ENCODE results near the gene CHST6. TPM values are rescaled to one million over a fixed set of nuclear protein-coding genes. Genes with fewer than 3 reads are reported as not detected.

Gene CHST6
- total and polyA plus RNA-seq, 10 of the 15 experiments (the other 5 are each of a cell fraction or from before 2014, with no cell fraction given): 0.14 to 2.5 (median 0.51) TPM

GRCh38 chr16:75486676-75487313, 8.4 kb downstream of the CHST6 start (continued):
- no peak for TF ChIP-seq SKIL (IDR thresholded peaks at IDR 0.05; ENCODE audit: low read depth, poor library complexity, severe bottlenecking)
- no peak for TF ChIP-seq ZBTB40 (IDR thresholded peaks at IDR 0.05; ENCODE audit: borderline replicate concordance)
- TF ChIP-seq HDGF (IDR thresholded peaks at IDR 0.05): no peak
- TF ChIP-seq CREB1 (IDR thresholded peaks at IDR 0.05; ENCODE audit: low read depth): no peak
- TF ChIP-seq PBX3 (IDR thresholded peaks at IDR 0.05; ENCODE audit: insufficient replicate concordance, low read depth, low read length): no peak
- no peak for TF ChIP-seq EGR1 (IDR thresholded peaks at IDR 0.05; ENCODE audit: borderline replicate concordance in 1 of 2, low read depth in 2 of 2, low read length in 2 of 2)
- no peak for TF ChIP-seq IRF3 (IDR thresholded peaks at IDR 0.05)
- TF ChIP-seq IRF5 (IDR thresholded peaks at IDR 0.05; ENCODE audit: borderline replicate concordance): no peak
- no peak for TF ChIP-seq TBL1XR1 (IDR thresholded peaks at IDR 0.05; ENCODE audit: low read depth, low read length)
- TF ChIP-seq JUNB (IDR thresholded peaks at IDR 0.05): 0 out of 2 replicates have a peak, but pooled peaks have one; percentile 35
- no peak for TF ChIP-seq ZSCAN29 (IDR thresholded peaks at IDR 0.05)
- TF ChIP-seq CTCF (IDR thresholded peaks at IDR 0.05 in 2 of 3, conservative IDR thresholded peaks at IDR 0.05 in 1 of 3; ENCODE audit: control insufficient read depth in 2 of 3, extremely low read depth in 1 of 3, insufficient read depth in 1 of 3, low read depth in 3 of 3, low read length in 3 of 3): no peak
- no peak for TF ChIP-seq RFX5 (IDR thresholded peaks at IDR 0.05; ENCODE audit: low read depth, low read length)
- TF ChIP-seq PAX8 (IDR thresholded peaks at IDR 0.05): no peak
- no peak for TF ChIP-seq TCF12 (IDR thresholded peaks at IDR 0.05; ENCODE audit: low read depth, low read length)
- TF ChIP-seq SREBF2 (IDR thresholded peaks at IDR 0.05; ENCODE audit: low read length): no peak
- TF ChIP-seq MXI1 (IDR thresholded peaks at IDR 0.05; ENCODE audit: low read depth, low read length): no peak
- no peak; the same call in 1 of the 2 replicates for TF ChIP-seq DPF2 (IDR thresholded peaks at IDR 0.05)
- 0 out of 2 replicates have a peak, but pooled peaks have one; percentile 37 for TF ChIP-seq NBN (IDR thresholded peaks at IDR 0.05)

All from GM12878 (cell line).